Epithelial cell of esophagus (primary cell): Measurements from ENCODE around the gene AHNAK.

Source experiments
- DNase-seq: peaks from one replicate; pipeline ENCODE4 v3.0.0; 2010; ENCODE audit warnings: low read depth
- H3K4me3 ChIP-seq: 2 replicates; pipeline ENCODE4 v1.5.1; 2011; ENCODE audit warnings: mild to moderate bottlenecking, low read length, control low read depth
- TF ChIP-seq, protein P1 (sequence below): IDR thresholded peaks from 2 replicates; pipeline ENCODE4 v1.5.1; 2011; ENCODE audit warnings: low read depth, mild to moderate bottlenecking, low read length, control low read depth, inconsistent platforms; ENCODE audit not compliant: insufficient read depth; ENCODE audit errors: missing control alignments

Gene AHNAK

DNA sequence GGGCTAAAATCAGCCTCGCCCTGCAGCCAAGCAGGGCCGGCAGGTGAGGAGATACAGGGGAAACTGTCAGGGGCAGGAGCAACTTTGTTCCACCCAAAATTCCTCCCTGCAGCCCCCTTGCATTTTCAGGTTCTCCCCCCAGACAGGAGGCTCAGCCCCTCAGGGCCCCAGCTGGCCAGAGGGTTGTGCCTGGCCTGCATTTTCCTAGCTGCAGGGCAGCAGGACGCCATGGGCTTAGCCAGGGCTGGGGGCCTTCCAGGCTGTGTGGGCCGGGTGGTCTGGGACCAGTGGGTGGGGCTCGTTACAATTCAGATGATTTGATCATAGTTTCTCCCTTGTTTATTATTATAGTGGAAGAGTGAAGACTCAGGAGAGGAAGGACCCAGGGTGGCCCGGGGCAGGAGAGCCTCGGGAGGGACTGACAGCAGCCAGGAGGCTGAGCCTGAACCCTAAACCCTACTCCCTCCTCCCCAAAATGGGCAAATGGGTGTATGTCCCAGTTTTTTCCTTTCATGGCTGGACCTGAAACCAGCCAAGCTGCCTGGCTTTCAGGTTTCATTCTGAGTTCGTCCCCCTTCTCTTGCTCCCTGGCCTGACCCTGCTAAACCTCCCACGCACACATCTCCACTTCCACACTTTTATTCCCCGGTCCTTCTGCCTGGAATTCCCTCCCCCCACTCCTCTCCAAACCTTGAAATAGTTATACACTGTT lies 40.0 kb downstream of the AHNAK start:
- H3K4me3 ChIP-seq: no peak overlapping the region
- TF ChIP-seq, protein P1, sequence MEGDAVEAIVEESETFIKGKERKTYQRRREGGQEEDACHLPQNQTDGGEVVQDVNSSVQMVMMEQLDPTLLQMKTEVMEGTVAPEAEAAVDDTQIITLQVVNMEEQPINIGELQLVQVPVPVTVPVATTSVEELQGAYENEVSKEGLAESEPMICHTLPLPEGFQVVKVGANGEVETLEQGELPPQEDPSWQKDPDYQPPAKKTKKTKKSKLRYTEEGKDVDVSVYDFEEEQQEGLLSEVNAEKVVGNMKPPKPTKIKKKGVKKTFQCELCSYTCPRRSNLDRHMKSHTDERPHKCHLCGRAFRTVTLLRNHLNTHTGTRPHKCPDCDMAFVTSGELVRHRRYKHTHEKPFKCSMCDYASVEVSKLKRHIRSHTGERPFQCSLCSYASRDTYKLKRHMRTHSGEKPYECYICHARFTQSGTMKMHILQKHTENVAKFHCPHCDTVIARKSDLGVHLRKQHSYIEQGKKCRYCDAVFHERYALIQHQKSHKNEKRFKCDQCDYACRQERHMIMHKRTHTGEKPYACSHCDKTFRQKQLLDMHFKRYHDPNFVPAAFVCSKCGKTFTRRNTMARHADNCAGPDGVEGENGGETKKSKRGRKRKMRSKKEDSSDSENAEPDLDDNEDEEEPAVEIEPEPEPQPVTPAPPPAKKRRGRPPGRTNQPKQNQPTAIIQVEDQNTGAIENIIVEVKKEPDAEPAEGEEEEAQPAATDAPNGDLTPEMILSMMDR: no peak
- no peak for DNase-seq

DNA sequence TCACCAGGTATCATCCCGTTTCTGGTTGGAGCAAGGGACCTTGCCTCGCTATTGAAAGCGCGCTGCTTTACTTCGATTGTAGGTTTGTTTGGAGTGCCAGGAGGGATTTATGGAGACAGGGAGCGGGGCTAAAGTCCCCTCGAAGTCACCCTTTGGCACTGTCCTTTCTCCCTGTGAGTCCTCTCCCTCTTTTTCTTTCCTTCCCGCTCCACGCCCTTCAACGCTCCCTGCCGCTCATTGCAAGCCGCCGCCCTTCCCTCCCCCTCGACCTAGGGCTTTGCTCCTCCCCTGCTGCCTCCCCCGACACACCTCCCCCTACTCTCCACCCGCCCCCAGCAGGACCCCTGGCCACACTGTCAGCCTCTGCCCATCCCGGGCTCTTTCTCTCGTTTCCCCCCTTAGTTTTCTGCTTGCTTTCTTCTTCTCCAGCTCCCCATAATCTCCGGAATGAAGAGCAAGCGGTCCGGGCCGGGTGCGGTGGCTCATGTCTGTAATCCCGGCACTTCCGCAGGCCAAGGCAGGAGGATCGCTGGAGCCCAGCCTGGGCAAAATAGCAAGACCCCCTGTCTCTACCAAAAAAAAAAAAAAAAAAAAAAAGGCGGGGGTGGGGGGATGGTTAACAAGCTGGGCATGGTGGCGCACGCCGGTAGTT lies 41.0 kb downstream of the AHNAK start:
- H3K4me3 ChIP-seq: no peak overlapping the region
- TF ChIP-seq, protein P1: no peak

DNA sequence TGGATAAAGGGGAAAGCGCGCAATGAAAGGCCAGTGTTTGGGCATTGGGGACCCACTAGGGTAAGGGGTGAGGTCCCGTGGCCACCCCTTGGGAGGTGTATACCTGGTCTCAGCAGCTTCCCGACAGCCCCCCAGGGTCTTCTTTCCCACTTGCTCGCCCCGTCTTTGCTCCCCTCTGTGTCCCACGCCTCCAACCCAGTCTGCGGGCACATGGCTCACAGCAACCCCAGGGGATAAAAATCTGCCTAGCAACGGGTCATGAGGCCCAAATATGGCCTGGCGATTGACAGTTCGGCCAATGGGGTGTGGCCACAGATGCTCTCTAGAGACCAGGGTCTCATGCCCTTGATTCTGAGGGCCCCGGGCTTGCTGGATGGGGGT lies 41.6 kb downstream of the AHNAK start:
- DNase-seq: no peak
- TF ChIP-seq, protein P1: no peak
- no peak overlapping the region for H3K4me3 ChIP-seq

More for the DNA sequence above, 41.0 kb downstream of the AHNAK start:
- no peak for DNase-seq

DNA sequence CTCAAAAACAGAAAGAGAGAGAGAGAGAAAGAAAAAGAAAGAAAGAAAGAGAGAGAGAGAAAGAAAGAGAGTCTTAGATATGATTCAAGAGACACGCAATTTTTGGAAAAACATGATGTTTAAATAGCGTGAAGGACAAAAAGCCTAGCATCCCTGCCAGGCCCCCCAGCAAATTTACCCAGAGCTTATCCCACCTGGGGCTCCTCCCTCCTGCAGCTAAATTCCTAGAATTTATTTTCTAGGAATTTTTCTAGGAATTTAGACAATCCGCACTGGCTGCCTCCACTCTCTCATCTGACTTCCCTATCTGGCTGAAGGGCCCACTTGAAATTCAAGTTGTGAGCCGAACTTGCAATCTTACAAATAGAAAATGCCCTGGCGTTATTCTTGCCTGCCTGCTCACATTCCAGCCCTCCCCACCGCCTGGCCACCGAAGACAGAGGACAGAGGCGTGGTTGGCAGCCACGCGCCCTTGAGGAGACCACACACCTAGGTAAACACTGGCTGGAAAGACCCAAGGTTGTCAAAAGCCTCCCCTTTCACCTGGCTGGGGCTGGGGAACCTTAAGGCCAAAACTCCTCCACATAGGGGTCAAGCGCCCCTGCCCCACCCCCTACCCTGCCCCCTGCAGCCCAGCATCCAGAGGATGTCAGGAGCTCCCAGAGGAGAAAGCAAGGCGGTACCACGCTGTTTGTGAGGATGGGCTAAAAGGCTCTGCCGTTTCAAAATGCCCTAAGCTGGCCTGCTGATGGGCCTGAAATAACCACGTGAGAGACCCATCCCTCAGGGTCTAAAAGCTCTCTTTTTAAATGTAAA lies 42.2 kb downstream of the AHNAK start:
- DNase-seq: no peak
- TF ChIP-seq, protein P1: no peak
- H3K4me3 ChIP-seq: no peak overlapping the region

DNA sequence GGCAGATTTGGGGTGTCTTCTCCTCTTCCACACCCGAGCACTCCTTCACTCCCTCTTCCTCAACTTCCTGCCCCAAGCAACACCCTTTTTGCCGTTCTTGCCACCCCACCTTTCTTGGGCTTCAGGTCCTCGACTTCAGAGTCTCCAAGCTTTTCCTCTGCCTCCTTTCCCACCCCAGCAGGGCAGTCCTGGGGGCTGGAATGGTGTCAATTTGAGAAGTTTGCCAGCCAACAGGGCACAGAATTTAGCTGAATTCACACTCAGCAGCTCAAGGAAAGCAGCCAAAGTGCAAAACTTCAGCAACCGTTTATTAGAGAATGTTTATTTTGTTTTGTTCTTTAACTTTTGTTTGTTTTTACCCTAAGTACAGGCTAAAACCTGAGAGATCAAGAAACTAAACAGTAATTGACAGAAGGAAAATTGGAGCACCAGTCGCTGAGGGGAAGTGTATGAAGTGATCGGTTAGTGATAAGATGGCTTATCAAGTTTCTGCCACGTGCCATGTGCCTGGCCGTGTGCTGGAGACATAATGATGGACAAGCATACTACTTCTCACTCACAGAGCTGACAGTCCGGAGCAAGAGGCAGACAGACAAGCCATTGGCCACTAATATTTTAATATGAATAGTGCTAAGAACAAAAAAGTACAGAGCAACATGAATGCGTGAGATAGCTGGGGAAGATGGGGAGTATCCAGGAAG lies 44.4 kb downstream of the AHNAK start:
- H3K4me3 ChIP-seq: no peak overlapping the region
- TF ChIP-seq, protein P1: no peak
- no peak for DNase-seq

DNA sequence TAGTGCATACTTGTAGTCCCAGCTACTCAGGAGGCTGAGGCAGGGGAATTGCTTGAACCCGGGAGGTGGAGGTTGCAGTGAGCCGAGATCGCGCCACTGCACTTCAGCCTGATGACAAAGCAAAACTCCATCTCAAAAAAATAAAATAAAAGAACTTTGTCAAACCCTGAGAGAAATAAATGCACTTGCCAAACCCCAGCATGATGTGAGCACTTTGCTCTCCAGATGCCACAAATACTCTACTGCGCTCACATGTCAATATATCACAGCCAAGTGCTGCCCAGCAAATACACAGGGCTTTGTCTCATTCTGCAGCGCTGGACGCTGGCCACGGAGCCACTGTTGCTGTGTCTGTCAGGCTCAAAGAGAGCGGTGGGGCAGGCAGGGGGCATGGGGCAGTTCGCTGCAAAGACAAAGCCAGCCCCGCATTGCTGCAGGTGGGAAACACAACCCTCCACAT lies 45.1 kb downstream of the AHNAK start:
- no peak for DNase-seq
- TF ChIP-seq, protein P1: no peak
- no peak overlapping the region for H3K4me3 ChIP-seq
